Measurements from ENCODE around the gene RAPSN. TPM values are rescaled to one million over a fixed set of nuclear protein-coding genes. Genes with fewer than 3 reads are reported as not detected.

The RAPSN gene
- total RNA-seq, 2 donors from 2014 or later: not detected

DNA sequence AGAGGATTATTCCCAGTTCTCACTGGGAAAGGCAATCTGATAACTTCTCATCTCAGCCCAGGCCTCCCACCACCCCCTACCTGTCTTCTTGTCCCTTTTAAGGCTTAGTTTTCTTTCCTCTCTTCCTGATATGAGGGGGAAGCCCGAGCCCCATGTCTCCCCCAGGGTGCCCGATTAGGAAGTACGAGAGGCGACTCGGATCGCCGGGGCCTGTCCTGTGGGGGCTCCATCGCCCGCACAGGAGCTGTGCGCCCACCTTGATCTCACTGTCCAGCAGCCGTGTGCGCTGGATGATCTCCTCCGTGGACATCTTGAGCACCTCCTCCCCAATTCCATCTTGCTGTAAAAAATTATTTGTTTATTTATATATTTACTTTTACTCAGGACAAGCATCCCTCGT lies 23.3 kb downstream of the RAPSN start:
- intact Hi-C loops (cut with DNase I): no loop called here
- DNase-seq: no peak
- Histone ChIP-seq H3K27ac (peak overlapping the region; percentile 87 to 91 (median 88)), H3K36me3 (replicated peaks in 1 of 2; ENCODE audit: insufficient read depth in 1 of 2, low read depth in 2 of 2) (peaks cover 5 to 18% of the 10 kb centered on the region in 2 donors), H3K4me3 (peak overlapping the region; percentile 90 to 93), H3K9me3 (no peaks in the 10 kb centered on the region), H3K27me3 (no peaks in the 10 kb centered on the region), H3K4me1 (peaks cover 13% of the 10 kb centered on the region)
- no peak for ATAC-seq
- TF ChIP-seq, protein P1, sequence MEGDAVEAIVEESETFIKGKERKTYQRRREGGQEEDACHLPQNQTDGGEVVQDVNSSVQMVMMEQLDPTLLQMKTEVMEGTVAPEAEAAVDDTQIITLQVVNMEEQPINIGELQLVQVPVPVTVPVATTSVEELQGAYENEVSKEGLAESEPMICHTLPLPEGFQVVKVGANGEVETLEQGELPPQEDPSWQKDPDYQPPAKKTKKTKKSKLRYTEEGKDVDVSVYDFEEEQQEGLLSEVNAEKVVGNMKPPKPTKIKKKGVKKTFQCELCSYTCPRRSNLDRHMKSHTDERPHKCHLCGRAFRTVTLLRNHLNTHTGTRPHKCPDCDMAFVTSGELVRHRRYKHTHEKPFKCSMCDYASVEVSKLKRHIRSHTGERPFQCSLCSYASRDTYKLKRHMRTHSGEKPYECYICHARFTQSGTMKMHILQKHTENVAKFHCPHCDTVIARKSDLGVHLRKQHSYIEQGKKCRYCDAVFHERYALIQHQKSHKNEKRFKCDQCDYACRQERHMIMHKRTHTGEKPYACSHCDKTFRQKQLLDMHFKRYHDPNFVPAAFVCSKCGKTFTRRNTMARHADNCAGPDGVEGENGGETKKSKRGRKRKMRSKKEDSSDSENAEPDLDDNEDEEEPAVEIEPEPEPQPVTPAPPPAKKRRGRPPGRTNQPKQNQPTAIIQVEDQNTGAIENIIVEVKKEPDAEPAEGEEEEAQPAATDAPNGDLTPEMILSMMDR (IDR thresholded peaks at IDR 0.05): no peak
- no peak for TF ChIP-seq POLR2A (IDR thresholded peaks at IDR 0.05)
- 0 to 1% methylated on average over 14 of the region's 14 CpGs for WGBS, 2 donors

- no peak overlapping the region for H3K4me3 ChIP-seq
- H3K27me3 ChIP-seq: no peaks in the 10 kb centered on the region
- intact Hi-C loops (cut with DNase I): no loop called here
- H3K4me1 ChIP-seq: peaks cover 14% of the 10 kb centered on the region
- no peak overlapping the region for H3K27ac ChIP-seq
- H3K9me3 ChIP-seq: no peaks in the 10 kb centered on the region
- WGBS, 2 donors: 84 to 86% methylated on average over 10 to 23 of the region's 23 CpGs
- no peak for DNase-seq
- TF ChIP-seq POLR2A (IDR thresholded peaks at IDR 0.05): no peak
- TF ChIP-seq, protein P1 (IDR thresholded peaks at IDR 0.05): no peak
- peaks cover 20 to 31% of the 10 kb centered on the region in 2 donors for H3K36me3 ChIP-seq (replicated peaks in 1 of 2; ENCODE audit: insufficient read depth in 1 of 2, low read depth in 2 of 2)
- no peak for ATAC-seq
Observed at GRCh38 chr11:47418454-47419259, 30.3 kb downstream of the RAPSN start.

- intact Hi-C loops (cut with DNase I): no loop called here
- no peak overlapping the region for H3K27ac ChIP-seq
- H3K4me3 ChIP-seq: no peak overlapping the region
- H3K9me3 ChIP-seq: no peaks in the 10 kb centered on the region
- WGBS, 2 donors: 80 to 92% methylated on average over 4 to 6 of the region's 6 CpGs
- TF ChIP-seq POLR2A (IDR thresholded peaks at IDR 0.05): no peak
- TF ChIP-seq, protein P1 (IDR thresholded peaks at IDR 0.05): no peak
- peaks cover 14% of the 10 kb centered on the region for H3K4me1 ChIP-seq
- no peak for DNase-seq
- no peak for ATAC-seq
- H3K27me3 ChIP-seq: no peaks in the 10 kb centered on the region
- H3K36me3 ChIP-seq (replicated peaks in 1 of 2; ENCODE audit: insufficient read depth in 1 of 2, low read depth in 2 of 2): peaks cover 19 to 27% of the 10 kb centered on the region in 2 donors
Observed at GRCh38 chr11:47417712-47418111, 31.2 kb downstream of the RAPSN start.

GRCh38 chr11:47415949-47416472 lies 32.9 kb downstream of the RAPSN start:
- peaks cover 16 to 20% of the 10 kb centered on the region in 2 donors for H3K36me3 ChIP-seq (replicated peaks in 1 of 2; ENCODE audit: insufficient read depth in 1 of 2, low read depth in 2 of 2)
- intact Hi-C loops (cut with DNase I): no loop called here
- no peak overlapping the region for H3K4me3 ChIP-seq
- DNase-seq (peak; percentile 73 to 83 (median 80)), ATAC-seq (peak; percentile 83)
- H3K27ac ChIP-seq: peak overlapping the region; percentile 65 to 89 (median 79)
- TF ChIP-seq, protein P1 (IDR thresholded peaks at IDR 0.05): no peak
- peak in 1 of 3 donors; percentile 26 for TF ChIP-seq POLR2A (IDR thresholded peaks at IDR 0.05)
- H3K4me1 ChIP-seq: peaks cover 14% of the 10 kb centered on the region
- H3K9me3 ChIP-seq: no peaks in the 10 kb centered on the region
- WGBS, 2 donors: 26 to 36% methylated on average over 11 to 13 of the region's 13 CpGs
- no peaks in the 10 kb centered on the region for H3K27me3 ChIP-seq

All from body of pancreas (tissue), 4 donors.